ENCODE results near the gene ZNF235. TPM values are rescaled to one million over a fixed set of nuclear protein-coding genes. Genes with fewer than 3 reads are reported as not detected.
A peak's percentile ranks its signal among the peaks of the same experiment; 100 is the strongest.
"Not testable (repeated sequence)": the region's sequence is repeated elsewhere in the genome, so short reads cannot be mapped to it uniquely, and the experiment has no call there.

The ZNF235 gene
- polyA plus RNA-seq (2013, experiment 1 of 2), result 3.1 TPM
- 3.0 TPM for polyA plus RNA-seq (2013, experiment 2 of 2)

GRCh38 chr19:44304659-44305193, at the start of gene ZNF235:
ZNF235 (minus strand) TSS chr19:44305025; CDS start chr19:44303404, 1,621 bp downstream.
- Histone ChIP-seq H3K9me3 (ENCODE audit: insufficient read depth, low read depth, low read length) (peaks cover 10% of the 10 kb centered on the region; the same call in 1 of the 2 replicates), H3K4me3 (ENCODE audit: low read length) (peak within 1 kb of the TSS; percentile 85), H3K4me1 (ENCODE audit: insufficient read depth, low read length) (peaks cover 7% of the 10 kb centered on the region; the same call in 1 of the 2 replicates), H3K27ac (ENCODE audit: low read depth, low read length) (no peak within 1 kb of the TSS; the same call in 1 of the 2 replicates), H3K27me3 (ENCODE audit: insufficient read depth, low read length) (no peaks in the 10 kb centered on the region), H3K9ac (ENCODE audit: low read depth, low read length) (peak within 1 kb of the TSS; percentile 75), H3K36me3 (ENCODE audit: insufficient read depth, low read length) (peaks cover 14% of the 10 kb centered on the region)
- under 1% methylated on average over 31 of the region's 31 CpGs for WGBS

GRCh38 chr19:44346556-44346955, 41.7 kb upstream of the ZNF235 start:
- WGBS, result 90% methylated on average over 4 of the region's 4 CpGs
- Histone ChIP-seq H3K27me3 (ENCODE audit: insufficient read depth, low read length) (no peaks in the 10 kb centered on the region), H3K4me3 (ENCODE audit: low read length) (no peak overlapping the region), H3K9ac (ENCODE audit: low read depth, low read length) (no peak overlapping the region), H3K27ac (ENCODE audit: low read depth, low read length) (no peak overlapping the region), H3K36me3 (ENCODE audit: insufficient read depth, low read length) (no peaks in the 10 kb centered on the region; the same call in 1 of the 2 replicates), H3K4me1 (ENCODE audit: insufficient read depth, low read length) (no peaks in the 10 kb centered on the region), H3K9me3 (ENCODE audit: insufficient read depth, low read depth, low read length) (peaks cover 48% of the 10 kb centered on the region)

DNA sequence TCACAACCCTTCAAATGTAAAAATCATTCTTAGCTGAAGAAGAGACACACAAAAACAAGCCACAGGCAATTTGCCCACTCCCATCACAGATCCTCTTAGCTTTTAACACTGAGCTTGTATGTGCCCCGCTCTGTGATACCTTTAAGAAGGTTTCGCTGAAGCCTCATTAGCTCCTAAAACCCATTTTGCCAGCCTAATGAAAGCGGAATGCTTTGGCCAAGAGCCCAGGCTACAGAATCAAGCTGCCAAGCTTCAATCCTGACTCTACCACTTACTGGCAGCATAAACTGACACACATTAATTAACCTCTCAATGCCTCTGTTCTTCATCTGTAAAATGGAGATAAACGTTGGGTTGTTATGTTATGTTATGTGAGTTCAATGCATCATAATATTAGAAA, 41.1 kb upstream of the ZNF235 start:
- 95% methylated on average over 3 of the region's 4 CpGs for WGBS
- no peak overlapping the region for H3K4me3 ChIP-seq (ENCODE audit: low read length)
- no peaks in the 10 kb centered on the region for H3K4me1 ChIP-seq (ENCODE audit: insufficient read depth, low read length)
- no peak overlapping the region for H3K27ac ChIP-seq (ENCODE audit: low read depth, low read length)
- H3K27me3 ChIP-seq (ENCODE audit: insufficient read depth, low read length), result no peaks in the 10 kb centered on the region
- H3K9ac ChIP-seq (ENCODE audit: low read depth, low read length), result no peak overlapping the region
- peaks cover 45% of the 10 kb centered on the region for H3K9me3 ChIP-seq (ENCODE audit: insufficient read depth, low read depth, low read length)
- peaks cover under 1% of the 10 kb centered on the region; the same call in 1 of the 2 replicates for H3K36me3 ChIP-seq (ENCODE audit: insufficient read depth, low read length)

DNA sequence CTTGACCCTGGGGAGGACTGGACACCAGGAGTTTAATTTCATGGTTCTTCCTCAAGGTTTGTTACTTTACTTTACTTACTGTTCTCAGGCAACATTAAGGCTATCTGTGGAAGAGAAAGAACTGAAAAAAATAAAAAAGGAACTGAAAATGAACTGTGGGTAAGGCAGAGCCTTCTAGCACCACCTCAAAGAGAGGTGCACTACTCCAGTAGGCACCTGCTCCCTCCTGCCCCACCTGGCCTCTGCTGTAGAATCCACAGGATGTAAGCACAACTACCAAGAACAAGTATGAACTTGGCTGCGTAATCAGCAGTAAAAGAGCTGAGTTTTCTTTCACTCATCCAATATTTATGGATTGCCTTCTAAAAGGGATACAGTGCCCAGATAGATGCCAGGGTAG, 39.4 kb upstream of the ZNF235 start:
- 0% methylated on average over 1 of the region's 1 CpG for WGBS
- Histone ChIP-seq H3K36me3 (ENCODE audit: insufficient read depth, low read length) (peaks cover 18% of the 10 kb centered on the region), H3K27me3 (ENCODE audit: insufficient read depth, low read length) (no peaks in the 10 kb centered on the region), H3K4me1 (ENCODE audit: insufficient read depth, low read length) (no peaks in the 10 kb centered on the region), H3K27ac (ENCODE audit: low read depth, low read length) (no peak overlapping the region), H3K9ac (ENCODE audit: low read depth, low read length) (no peak overlapping the region), H3K4me3 (ENCODE audit: low read length) (no peak overlapping the region), H3K9me3 (ENCODE audit: insufficient read depth, low read depth, low read length) (peaks cover 51% of the 10 kb centered on the region)

DNA sequence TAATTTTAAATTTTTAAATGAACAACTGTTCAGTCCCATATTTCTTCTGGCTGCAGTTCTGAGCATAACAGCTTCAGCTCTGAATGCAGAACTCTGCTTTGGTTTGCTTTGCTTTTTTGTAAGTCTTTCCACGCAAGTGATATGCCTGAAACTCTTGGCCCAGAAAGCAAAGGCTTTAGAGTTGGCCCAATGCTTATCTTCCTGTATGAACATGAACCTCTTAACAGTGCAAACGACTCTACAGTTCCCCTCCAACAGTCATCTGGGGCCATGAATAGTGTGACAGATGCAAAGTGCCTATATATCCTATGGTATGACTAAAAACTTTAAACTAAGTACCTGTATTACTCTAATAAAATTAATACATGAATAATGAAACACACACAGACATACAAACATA, 37.0 kb upstream of the ZNF235 start:
- H3K9me3 ChIP-seq (ENCODE audit: insufficient read depth, low read depth, low read length), result peaks cover 56% of the 10 kb centered on the region
- H3K4me1 ChIP-seq (ENCODE audit: insufficient read depth, low read length), result no peaks in the 10 kb centered on the region
- no peaks in the 10 kb centered on the region for H3K27me3 ChIP-seq (ENCODE audit: insufficient read depth, low read length)
- H3K9ac ChIP-seq (ENCODE audit: low read depth, low read length), result no peak overlapping the region
- peaks cover 36% of the 10 kb centered on the region for H3K36me3 ChIP-seq (ENCODE audit: insufficient read depth, low read length)
- H3K27ac ChIP-seq (ENCODE audit: low read depth, low read length), result no peak overlapping the region
- 90% methylated on average over 2 of the region's 2 CpGs for WGBS
- H3K4me3 ChIP-seq (ENCODE audit: low read length), result no peak overlapping the region

DNA sequence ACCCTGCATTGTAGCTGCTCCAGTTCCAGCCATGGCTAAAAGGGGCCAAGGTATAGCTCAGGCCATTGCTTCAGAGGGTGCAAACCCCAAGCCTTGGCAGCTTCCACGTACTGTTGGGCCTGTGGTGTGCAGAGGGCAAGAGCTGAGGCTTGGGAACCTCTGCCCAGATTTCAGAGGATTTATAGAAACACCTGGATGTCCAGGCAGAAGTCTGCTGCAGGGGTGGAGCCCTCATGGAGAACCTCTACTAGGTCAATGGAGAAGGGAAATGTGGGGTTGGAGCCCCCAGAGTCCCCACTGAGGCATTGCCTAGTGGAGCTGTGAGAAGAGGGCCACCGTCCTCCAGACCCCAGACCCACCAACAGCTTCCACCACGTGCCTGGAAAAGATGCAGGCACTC, 29.8 kb upstream of the ZNF235 start:
- not testable (repeated sequence) for H3K4me1 ChIP-seq (ENCODE audit: insufficient read depth, low read length); H3K27ac ChIP-seq (ENCODE audit: low read depth, low read length); H3K4me3 ChIP-seq (ENCODE audit: low read length); H3K27me3 ChIP-seq (ENCODE audit: insufficient read depth, low read length); H3K9ac ChIP-seq (ENCODE audit: low read depth, low read length)
- 57% methylated on average over 3 of the region's 3 CpGs for WGBS
- H3K9me3 ChIP-seq (ENCODE audit: insufficient read depth, low read depth, low read length), result peaks cover 97% of the 10 kb centered on the region
- peaks cover 88% of the 10 kb centered on the region for H3K36me3 ChIP-seq (ENCODE audit: insufficient read depth, low read length)

DNA sequence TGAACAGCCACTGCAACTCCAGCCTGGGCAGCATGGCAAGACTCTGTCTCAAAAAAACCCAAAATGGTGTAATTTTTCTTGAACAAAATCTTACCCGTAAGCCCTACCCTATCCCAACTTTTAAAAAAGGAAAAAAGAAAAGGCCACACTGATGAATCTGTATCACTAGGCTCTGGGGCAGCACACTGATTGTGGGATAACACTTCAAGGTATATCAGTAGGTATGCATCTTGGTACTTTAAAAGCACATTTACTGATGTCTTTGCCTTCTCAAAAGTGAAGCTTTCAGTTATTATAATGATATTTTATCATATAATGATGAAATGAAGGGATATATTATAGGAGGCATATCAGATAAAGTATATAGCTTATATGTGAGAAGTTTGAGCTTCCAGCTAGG, 27.3 kb upstream of the ZNF235 start:
- H3K9ac ChIP-seq (ENCODE audit: low read depth, low read length), result no peak overlapping the region
- no peak overlapping the region for H3K27ac ChIP-seq (ENCODE audit: low read depth, low read length)
- no peaks in the 10 kb centered on the region for H3K4me1 ChIP-seq (ENCODE audit: insufficient read depth, low read length)
- peaks cover 98% of the 10 kb centered on the region for H3K9me3 ChIP-seq (ENCODE audit: insufficient read depth, low read depth, low read length)
- H3K4me3 ChIP-seq (ENCODE audit: low read length), result no peak overlapping the region
- peaks cover 92% of the 10 kb centered on the region for H3K36me3 ChIP-seq (ENCODE audit: insufficient read depth, low read length)
- no peaks in the 10 kb centered on the region for H3K27me3 ChIP-seq (ENCODE audit: insufficient read depth, low read length)
- WGBS, result 88% methylated on average over 1 of the region's 1 CpG

GRCh38 chr19:44315883-44316282, 11.1 kb upstream of the ZNF235 start:
- WGBS, result no CpG with 5 or more reads among the region's 2 CpGs
- Histone ChIP-seq H3K27ac (ENCODE audit: low read depth, low read length) (no peak overlapping the region), H3K36me3 (ENCODE audit: insufficient read depth, low read length) (no peaks in the 10 kb centered on the region), H3K4me1 (ENCODE audit: insufficient read depth, low read length) (no peaks in the 10 kb centered on the region), H3K9me3 (ENCODE audit: insufficient read depth, low read depth, low read length) (peaks cover 57% of the 10 kb centered on the region), H3K4me3 (ENCODE audit: low read length) (no peak overlapping the region), H3K9ac (ENCODE audit: low read depth, low read length) (no peak overlapping the region), H3K27me3 (ENCODE audit: insufficient read depth, low read length) (no peaks in the 10 kb centered on the region)

DNA sequence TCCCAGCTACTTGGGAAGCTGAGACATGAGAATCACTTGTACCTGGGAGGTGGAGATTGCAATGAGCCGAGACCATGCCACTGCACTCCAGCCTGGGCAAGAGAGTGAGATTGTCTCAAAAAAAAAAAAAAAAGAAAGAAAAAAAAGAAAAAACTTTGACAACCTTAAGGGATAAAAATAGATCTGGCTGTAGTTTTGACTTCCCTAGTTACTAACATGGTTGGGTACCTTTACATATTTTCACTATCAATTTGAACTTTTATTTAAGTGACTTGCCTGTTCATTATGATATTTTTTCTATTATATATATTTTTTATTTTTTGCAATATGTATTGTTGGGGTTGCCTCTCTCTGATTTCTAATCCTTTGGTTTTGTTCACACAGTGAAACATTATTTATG, 8.4 kb upstream of the ZNF235 start:
- H3K9ac ChIP-seq (ENCODE audit: low read depth, low read length), result no peak overlapping the region
- peaks cover 47% of the 10 kb centered on the region for H3K9me3 ChIP-seq (ENCODE audit: insufficient read depth, low read depth, low read length)
- WGBS, result 91% methylated on average over 1 of the region's 1 CpG
- no peaks in the 10 kb centered on the region for H3K4me1 ChIP-seq (ENCODE audit: insufficient read depth, low read length)
- no peaks in the 10 kb centered on the region for H3K27me3 ChIP-seq (ENCODE audit: insufficient read depth, low read length)
- H3K27ac ChIP-seq (ENCODE audit: low read depth, low read length), result no peak overlapping the region
- H3K4me3 ChIP-seq (ENCODE audit: low read length), result no peak overlapping the region
- no peaks in the 10 kb centered on the region for H3K36me3 ChIP-seq (ENCODE audit: insufficient read depth, low read length)

DNA sequence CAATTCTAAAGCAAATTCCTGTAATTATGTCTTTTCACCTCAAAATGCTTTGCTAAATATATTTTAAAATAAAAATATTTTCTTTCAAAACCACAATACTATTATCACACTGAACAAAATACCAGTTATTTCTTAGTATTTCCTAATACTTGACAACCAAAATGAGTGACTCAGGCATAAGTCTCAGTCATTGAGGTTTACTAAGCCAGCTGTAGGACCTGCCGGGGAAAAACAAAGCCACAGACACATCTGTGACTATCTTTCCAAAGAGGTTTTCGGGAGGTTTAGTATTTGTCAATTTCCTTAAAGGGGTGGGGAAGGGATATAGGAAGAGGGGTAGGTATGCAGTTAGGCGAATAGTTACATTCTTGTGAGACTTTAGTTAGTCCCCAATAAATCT, 3.2 kb upstream of the ZNF235 start:
- Histone ChIP-seq H3K27ac (ENCODE audit: low read depth, low read length) (no peak overlapping the region), H3K27me3 (ENCODE audit: insufficient read depth, low read length) (no peaks in the 10 kb centered on the region), H3K9me3 (ENCODE audit: insufficient read depth, low read depth, low read length) (peaks cover 25% of the 10 kb centered on the region), H3K4me1 (ENCODE audit: insufficient read depth, low read length) (peaks cover 7% of the 10 kb centered on the region; the same call in 1 of the 2 replicates), H3K4me3 (ENCODE audit: low read length) (no peak overlapping the region), H3K9ac (ENCODE audit: low read depth, low read length) (no peak overlapping the region), H3K36me3 (ENCODE audit: insufficient read depth, low read length) (no peaks in the 10 kb centered on the region)
- 91% methylated on average over 3 of the region's 3 CpGs for WGBS

- H3K9me3 ChIP-seq (ENCODE audit: insufficient read depth, low read depth, low read length), result peaks cover 18% of the 10 kb centered on the region; the same call in 1 of the 2 replicates
- H3K4me1 ChIP-seq (ENCODE audit: insufficient read depth, low read length), result peaks cover 7% of the 10 kb centered on the region; the same call in 1 of the 2 replicates
- no peaks in the 10 kb centered on the region for H3K27me3 ChIP-seq (ENCODE audit: insufficient read depth, low read length)
- H3K36me3 ChIP-seq (ENCODE audit: insufficient read depth, low read length), result peaks cover 8% of the 10 kb centered on the region
- 91% methylated on average over 15 of the region's 15 CpGs for WGBS
- H3K27ac ChIP-seq (ENCODE audit: low read depth, low read length), result no peak overlapping the region
- H3K9ac ChIP-seq (ENCODE audit: low read depth, low read length), result no peak overlapping the region
- H3K4me3 ChIP-seq (ENCODE audit: low read length), result no peak overlapping the region
Measured at GRCh38 chr19:44306283-44306682, 1.5 kb upstream of the ZNF235 start.

GRCh38 chr19:44305457-44305856, 632 bp upstream of the ZNF235 start:
- Histone ChIP-seq H3K4me1 (ENCODE audit: insufficient read depth, low read length) (peaks cover 7% of the 10 kb centered on the region; the same call in 1 of the 2 replicates), H3K27me3 (ENCODE audit: insufficient read depth, low read length) (no peaks in the 10 kb centered on the region), H3K9me3 (ENCODE audit: insufficient read depth, low read depth, low read length) (peaks cover 17% of the 10 kb centered on the region; the same call in 1 of the 2 replicates), H3K4me3 (ENCODE audit: low read length) (peak overlapping the region; percentile 85), H3K9ac (ENCODE audit: low read depth, low read length) (no peak overlapping the region), H3K27ac (ENCODE audit: low read depth, low read length) (no peak overlapping the region), H3K36me3 (ENCODE audit: insufficient read depth, low read length) (peaks cover 8% of the 10 kb centered on the region)
- WGBS, result 90% methylated on average over 4 of the region's 4 CpGs
